Tibial artery (tissue), 4 donors: Measurements from ENCODE around the gene HMGCL.

Experiments
- DNase-seq, 2 donors: peaks; one replicate each; pipeline ENCODE4 v3.0.0-alpha.2; 2019
- H3K27ac ChIP-seq, 2 donors: fragments of 200-600 bp; sonication (generic) in 1 of 2; 1 replicate in 1 of 2; 2 replicates in 1 of 2; pipeline ENCODE4 v1.5.1; 2018 to 2019; ENCODE audit warnings: mild to moderate bottlenecking in 1 of 2
- H3K27me3 ChIP-seq, 2 donors: fragments of 200-600 bp; sonication (generic) in 1 of 2; one replicate each; pipeline versions ENCODE4 v1.5.1 to v1.6.0; 2016 to 2019
- H3K36me3 ChIP-seq, 3 donors: fragments of 200-600 bp; sonication (generic) in 2 of 3; one replicate each; pipeline ENCODE4 v1.5.1; 2016 to 2019; ENCODE audit warnings: mild to moderate bottlenecking in 2 of 3
- H3K4me1 ChIP-seq, 4 donors: fragments of 200-600 bp; sonication (generic) in 2 of 4; 1 replicate in 3 of 4; 2 replicates in 1 of 4; pipeline ENCODE4 v1.5.1; 2016 to 2019
- H3K4me3 ChIP-seq, 2 donors: fragments of 200-600 bp; sonication (generic) in 1 of 2; 1 replicate in 1 of 2; 2 replicates in 1 of 2; pipeline ENCODE4 v1.5.1; 2018 to 2019; ENCODE audit warnings: mild to moderate bottlenecking in 2 of 2
- H3K9me3 ChIP-seq, 3 donors: fragments of 200-600 bp; sonication (generic) in 1 of 3; one replicate each; pipeline ENCODE4 v1.5.1; 2016 to 2019
- CTCF ChIP-seq, 2 experiments: fragments of 200-600 bp in 1 of 2; fragments of 450-650 bp in 1 of 2; IDR thresholded peaks; one replicate each; pipeline ENCODE4 v1.5.1; 2017 to 2019; ENCODE audit warnings: antibody characterized with exemption in 2 of 2, mild to moderate bottlenecking in 1 of 2, moderate library complexity in 1 of 2
- intact Hi-C: fragments of 100-400 bp; cut with DNase I; formaldehyde crosslinking; loops from one replicate; pipeline ENCODE4 v1.15.0; 2023; ENCODE audit warnings: low total_unique reads

HMGCL gene

DNA sequence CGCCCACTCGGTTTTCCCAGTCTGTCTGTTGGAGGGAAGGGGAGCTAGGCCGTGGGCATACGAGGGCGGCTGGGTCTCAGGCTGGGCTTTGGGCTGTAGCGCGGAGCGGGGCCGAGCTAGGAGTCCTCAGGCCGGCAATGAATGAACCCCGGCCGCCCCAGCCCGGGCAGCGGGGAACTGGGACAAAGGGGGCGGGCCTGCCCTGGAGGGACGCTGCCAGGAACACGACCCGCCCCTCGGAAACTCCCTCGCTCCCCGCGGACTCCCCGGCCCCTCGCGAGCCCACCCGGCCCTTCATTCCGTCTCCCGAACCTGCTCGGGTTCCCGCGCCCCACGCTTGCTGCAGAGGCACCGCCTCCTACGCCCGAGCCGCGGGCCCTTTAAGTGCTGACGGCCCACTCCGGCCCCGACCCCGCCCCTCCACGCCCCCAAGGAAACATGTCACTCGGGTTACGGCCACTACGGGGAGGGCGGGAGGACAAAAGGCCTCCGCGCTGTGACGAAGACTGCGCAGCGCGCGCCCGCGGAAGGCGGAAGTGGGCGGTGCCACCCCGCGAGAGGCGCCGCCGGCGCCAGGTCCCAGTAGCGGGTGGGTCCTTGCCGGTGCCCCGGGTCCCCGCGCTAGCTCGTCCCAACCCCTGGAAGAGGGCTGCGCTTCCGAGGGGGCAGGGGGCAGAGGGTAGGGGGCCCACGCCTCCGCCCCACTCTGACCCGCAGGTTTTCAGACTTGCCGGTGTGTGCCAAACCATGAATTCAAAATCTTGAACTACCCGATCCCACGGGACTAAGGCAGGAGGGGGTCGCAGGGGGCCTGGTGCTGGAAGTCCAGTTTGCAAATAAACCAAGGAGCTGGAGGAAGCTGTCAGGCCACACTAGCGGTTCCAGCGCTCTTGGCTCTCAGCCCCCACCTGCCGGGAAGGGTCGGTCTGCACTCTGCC is 24.6 kb downstream of the HMGCL start, which contains the start of gene GALE:
Gene GALE (minus strand): TSS at position 355 of the 938 bp plus-strand sequence. CDS start 1,747 bp downstream, outside the sequence.
- intact Hi-C loops = no loop called here
- peaks cover 0 to 61% (median 6%) of the 10 kb centered on the region in 3 donors for H3K36me3 ChIP-seq

DNA sequence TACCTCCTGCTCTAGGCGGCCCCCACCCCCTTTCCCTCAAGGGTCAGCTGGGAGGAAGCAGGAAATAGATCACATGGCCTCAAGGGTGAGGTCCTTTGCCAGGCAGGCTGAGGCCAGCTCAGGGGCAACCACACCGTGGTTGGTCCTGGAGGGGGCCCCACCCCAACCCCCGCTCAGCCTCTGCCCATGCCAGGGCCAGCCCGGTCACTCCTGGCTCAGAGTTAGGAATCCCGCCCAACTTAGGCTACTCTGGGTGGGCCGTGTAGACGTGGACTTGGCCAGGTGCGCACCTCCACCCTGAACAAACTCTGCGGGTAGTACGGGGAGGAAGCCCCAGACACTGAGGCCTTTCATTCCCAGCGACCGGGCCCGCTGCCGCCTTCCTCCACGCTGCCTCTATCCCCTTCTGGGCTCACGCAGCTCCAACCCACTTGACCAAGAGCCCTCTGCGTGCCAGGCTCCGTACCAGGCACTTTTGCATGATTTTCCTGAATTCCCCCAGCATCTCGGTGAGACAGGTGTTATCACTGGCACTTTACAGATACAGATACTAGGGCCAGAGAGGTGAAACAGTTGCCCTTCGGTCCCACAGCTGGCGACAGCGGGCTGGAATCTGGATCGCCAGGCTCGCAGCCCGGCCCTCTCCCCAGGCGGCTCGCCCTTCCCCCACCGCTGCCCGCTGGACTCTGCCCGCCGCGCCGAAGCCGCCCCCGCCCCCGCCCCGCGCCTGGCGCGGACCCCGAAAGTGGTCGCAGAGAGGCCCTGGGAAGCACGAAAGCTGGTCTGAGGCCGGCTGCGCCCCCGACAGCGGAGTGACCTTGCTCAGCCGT is 25.4 kb downstream of the HMGCL start:
- H3K9me3 ChIP-seq = no peaks in the 10 kb centered on the region
- TF ChIP-seq CTCF (IDR thresholded peaks at IDR 0.05) = no peak
- H3K27ac ChIP-seq = peak overlapping the region; percentile 76 to 90
- DNase-seq = peak; percentile 58 to 74
- peak overlapping the region; percentile 76 to 78 for H3K4me3 ChIP-seq
- H3K27me3 ChIP-seq = no peaks in the 10 kb centered on the region
- intact Hi-C loops = no loop called here
- H3K36me3 ChIP-seq = peaks cover 0 to 60% (median 12%) of the 10 kb centered on the region in 3 donors
- peaks cover 0 to 33% (median 18%) of the 10 kb centered on the region in 4 donors for H3K4me1 ChIP-seq

More for the DNA sequence above, 24.6 kb downstream of the HMGCL start, which contains the start of gene GALE:
- Histone ChIP-seq H3K27me3 (no peaks in the 10 kb centered on the region), H3K9me3 (no peaks in the 10 kb centered on the region), H3K4me1 (peaks cover 0 to 33% (median 18%) of the 10 kb centered on the region in 4 donors), H3K4me3 (peak within 1 kb of the TSS; percentile 76 to 78), H3K27ac (peak within 1 kb of the TSS; percentile 76 to 90)
- DNase-seq = peak; percentile 97 to 98
- TF ChIP-seq CTCF (IDR thresholded peaks at IDR 0.05) = no peak

GRCh38 chr1:23799255-23799569 is 26.0 kb downstream of the HMGCL start:
- H3K4me1 ChIP-seq = peaks cover 0 to 33% (median 18%) of the 10 kb centered on the region in 4 donors
- intact Hi-C loops = no loop called here
- H3K27ac ChIP-seq = peak overlapping the region in 1 of 2 donors; percentile 90
- H3K27me3 ChIP-seq = no peaks in the 10 kb centered on the region
- H3K9me3 ChIP-seq = no peaks in the 10 kb centered on the region
- peaks cover 0 to 61% (median 18%) of the 10 kb centered on the region in 3 donors for H3K36me3 ChIP-seq
- DNase-seq = no peak
- TF ChIP-seq CTCF (IDR thresholded peaks at IDR 0.05) = no peak
- H3K4me3 ChIP-seq = peak overlapping the region; percentile 76 to 78

GRCh38 chr1:23798662-23799142 is 26.5 kb downstream of the HMGCL start:
- intact Hi-C loops = no loop called here
- H3K36me3 ChIP-seq = peaks cover 0 to 61% (median 22%) of the 10 kb centered on the region in 3 donors
- DNase-seq = no peak
- no peak for TF ChIP-seq CTCF (IDR thresholded peaks at IDR 0.05)
- H3K4me3 ChIP-seq = no peak overlapping the region
- no peaks in the 10 kb centered on the region for H3K9me3 ChIP-seq
- no peak overlapping the region for H3K27ac ChIP-seq
- H3K27me3 ChIP-seq = no peaks in the 10 kb centered on the region
- H3K4me1 ChIP-seq = peaks cover 0 to 33% (median 18%) of the 10 kb centered on the region in 4 donors
